Right renal pelvis (tissue), 4 donors: ENCODE measurements around the gene KCNH6. TPM values are rescaled to one million over a fixed set of nuclear protein-coding genes. Genes with fewer than 3 reads are reported as not detected.

ENCODE experiments used
- DNase-seq, 4 donors: peaks; one replicate each; pipeline ENCODE4 v3.0.0-alpha.2; 2013; ENCODE audit warnings: low read depth in 4 of 4, low spot score in 3 of 4, missing footprints in 1 of 4
- polyA plus RNA-seq, 4 donors: library from polyadenylated mRNA; unstranded; fragments of 120-200 nt; gene quantifications; one replicate each; pipeline ENCODE4 v1.2.1, GENCODE V29; 2013; ENCODE audit not compliant: insufficient read length in 4 of 4

The KCNH6 gene, protein sequence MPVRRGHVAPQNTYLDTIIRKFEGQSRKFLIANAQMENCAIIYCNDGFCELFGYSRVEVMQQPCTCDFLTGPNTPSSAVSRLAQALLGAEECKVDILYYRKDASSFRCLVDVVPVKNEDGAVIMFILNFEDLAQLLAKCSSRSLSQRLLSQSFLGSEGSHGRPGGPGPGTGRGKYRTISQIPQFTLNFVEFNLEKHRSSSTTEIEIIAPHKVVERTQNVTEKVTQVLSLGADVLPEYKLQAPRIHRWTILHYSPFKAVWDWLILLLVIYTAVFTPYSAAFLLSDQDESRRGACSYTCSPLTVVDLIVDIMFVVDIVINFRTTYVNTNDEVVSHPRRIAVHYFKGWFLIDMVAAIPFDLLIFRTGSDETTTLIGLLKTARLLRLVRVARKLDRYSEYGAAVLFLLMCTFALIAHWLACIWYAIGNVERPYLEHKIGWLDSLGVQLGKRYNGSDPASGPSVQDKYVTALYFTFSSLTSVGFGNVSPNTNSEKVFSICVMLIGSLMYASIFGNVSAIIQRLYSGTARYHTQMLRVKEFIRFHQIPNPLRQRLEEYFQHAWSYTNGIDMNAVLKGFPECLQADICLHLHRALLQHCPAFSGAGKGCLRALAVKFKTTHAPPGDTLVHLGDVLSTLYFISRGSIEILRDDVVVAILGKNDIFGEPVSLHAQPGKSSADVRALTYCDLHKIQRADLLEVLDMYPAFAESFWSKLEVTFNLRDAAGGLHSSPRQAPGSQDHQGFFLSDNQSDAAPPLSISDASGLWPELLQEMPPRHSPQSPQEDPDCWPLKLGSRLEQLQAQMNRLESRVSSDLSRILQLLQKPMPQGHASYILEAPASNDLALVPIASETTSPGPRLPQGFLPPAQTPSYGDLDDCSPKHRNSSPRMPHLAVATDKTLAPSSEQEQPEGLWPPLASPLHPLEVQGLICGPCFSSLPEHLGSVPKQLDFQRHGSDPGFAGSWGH
- polyA plus RNA-seq, result 1 to 10 TPM; 1.4 to 2.2 (median 2.0) TPM

DNA sequence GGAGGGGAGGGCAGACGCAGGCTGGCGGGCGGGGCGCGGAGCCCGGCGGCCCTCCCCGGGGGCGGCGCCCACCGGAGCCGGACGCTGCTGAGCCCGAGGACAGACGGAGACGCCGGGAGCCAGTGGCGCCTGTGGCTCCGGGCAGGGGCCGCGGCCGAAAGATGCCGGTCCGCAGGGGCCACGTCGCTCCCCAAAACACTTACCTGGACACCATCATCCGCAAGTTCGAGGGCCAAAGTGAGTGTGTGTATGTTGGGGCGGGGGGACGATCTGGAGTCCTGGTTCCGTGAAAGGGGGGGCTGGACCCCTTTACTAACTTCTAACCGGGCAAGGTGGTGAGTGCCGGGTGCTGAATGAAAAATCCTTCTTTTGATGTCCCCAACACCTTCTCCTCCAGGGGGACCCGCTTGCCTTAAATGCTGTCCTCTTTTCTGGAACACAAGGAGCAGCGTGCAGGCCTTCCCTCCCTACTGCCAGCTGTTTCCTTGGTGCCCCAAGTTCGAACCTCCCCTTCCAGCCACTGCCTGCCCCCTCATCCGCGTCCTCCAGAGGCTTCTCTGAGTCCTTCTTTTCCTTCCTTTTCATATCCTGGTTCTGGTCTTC lies at the start of gene KCNH6:
Gene KCNH6 (plus strand): TSS at position 106 of the 603 bp plus-strand sequence. CDS start 56 bp downstream, at position 162.
- DNase-seq, result no peak

DNA sequence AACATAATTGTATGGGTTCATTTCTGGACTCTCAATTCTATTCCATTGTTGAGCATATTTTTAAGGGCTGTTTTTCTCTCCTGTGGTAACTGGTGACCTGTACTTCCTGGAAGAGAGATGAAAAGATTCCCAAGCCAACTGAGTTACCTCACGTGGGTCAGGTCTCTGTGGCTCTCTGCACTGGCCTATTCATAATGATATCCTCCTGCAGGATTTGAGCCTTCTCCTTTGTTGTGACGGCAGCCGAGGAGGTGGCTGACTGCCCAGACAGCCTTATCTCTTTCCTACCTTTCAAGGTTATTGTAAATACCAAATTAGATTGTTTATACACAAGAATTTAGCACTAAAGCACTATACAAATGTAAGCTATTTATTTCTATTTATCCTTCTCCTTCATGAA lies 49.0 kb upstream of the KCNH6 start:
- DNase-seq, result no peak

DNA sequence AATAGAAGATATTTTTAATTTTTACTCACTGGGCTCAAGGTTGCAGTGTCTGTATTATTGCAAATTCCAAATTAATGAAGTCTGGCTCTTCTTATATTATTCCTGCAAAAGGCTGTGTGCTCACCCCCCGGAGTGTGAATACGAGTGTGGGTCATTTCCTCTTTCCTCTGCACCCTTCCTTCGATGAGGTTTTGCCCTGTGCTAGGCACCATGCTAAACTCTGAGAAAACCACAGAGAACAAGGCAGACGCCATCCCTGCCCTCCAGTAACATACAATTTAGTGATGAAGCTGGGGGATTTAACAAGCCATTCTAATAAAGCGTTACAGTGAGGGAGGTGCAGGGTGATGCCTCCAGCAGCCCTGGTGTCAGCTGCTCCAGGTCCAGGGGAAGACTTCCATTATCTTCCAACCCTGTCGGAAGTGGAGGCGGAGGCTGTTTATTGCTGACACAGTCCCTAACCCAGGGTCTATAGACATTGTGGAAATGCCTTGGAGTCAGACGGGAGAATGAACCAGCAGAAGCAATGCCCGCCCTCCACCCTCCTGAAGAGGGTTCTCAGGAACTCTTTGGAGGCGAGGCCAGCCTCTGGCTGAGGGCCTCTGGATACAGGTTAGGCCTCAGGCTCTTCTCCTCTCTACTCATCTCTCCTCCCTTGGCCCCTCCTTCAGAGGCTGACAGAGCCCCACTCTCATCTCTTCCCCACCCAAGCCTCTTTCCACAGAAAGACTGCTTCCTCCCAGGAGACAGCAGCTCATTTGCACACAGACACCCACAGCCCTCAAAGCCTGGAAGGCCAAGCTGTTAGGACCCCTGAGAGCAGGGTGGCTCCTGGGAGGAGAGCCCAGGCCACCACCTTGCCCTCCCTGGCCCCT lies 48.3 kb upstream of the KCNH6 start:
- no peak for DNase-seq

DNA sequence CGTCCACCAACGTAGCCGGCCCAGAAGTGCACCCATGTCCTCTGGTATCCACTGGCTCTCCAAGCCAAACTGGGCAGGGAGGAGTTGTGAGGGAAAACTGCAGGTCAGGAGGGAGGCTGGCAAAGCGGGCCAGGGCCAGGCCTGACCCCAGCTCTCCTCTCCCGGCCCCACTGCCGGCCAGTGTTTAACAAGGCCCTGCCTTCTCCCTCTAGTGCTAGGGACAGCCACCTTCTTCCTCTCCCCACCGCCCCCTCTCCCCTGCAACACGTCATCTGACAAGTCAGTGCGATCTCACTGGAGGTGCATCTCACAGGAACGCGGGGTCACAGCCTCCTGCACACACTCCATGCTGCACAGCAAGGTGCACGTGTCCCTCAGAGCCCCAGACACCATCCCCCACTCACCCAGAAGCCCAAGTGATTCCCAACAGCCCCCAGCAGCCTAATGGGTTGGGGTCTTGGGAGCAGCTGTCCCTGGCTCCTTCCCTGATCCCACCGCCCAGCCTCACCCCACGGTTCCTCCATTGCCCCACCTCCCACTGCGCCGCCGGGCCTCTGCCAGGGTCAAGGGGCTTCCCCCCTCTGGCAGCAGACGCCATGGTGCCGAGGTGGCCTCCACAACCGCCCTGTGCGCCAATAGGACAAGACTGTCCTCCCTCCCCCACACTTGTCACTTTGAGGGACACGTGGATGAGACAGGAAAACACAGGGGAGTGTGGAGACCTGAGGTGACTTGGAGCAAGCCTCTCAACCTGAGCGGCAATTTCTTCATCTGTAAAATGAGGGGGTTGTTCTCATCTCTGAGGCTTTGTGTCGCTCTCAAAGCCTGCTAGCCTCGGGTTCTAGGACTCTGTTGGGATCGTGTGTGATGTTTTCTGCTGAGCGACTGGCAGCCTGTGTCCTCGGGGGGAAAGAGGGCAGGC lies 47.4 kb upstream of the KCNH6 start:
- DNase-seq, result no peak

DNA sequence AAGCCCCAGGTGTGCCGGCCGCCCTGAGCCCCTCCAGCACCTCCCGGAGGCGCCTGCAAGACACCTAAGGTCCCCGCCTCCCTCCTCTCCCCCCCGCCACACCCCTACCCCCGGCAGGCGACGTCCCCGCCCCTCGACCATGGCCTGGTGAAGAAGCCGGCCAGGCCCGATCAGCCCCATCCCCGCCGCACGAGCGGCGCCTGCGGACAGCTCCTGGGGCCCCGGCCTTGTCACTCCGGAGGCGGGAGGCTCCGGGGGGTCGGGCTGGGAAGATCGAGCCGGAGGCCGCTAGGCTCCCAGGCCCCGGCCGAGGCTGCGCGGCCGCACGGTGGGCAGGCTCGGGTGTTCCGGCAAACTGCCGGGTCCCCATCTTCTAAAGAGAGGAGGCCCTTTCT lies 46.7 kb upstream of the KCNH6 start:
- DNase-seq, result no peak

- DNase-seq, result no peak
Observed at GRCh38 chr17:63476854-63477479, 46.2 kb upstream of the KCNH6 start, which contains the start of gene ACE. ACE (plus strand) TSS chr17:63477061; CDS start chr17:63477095, 34 bp downstream.

DNA sequence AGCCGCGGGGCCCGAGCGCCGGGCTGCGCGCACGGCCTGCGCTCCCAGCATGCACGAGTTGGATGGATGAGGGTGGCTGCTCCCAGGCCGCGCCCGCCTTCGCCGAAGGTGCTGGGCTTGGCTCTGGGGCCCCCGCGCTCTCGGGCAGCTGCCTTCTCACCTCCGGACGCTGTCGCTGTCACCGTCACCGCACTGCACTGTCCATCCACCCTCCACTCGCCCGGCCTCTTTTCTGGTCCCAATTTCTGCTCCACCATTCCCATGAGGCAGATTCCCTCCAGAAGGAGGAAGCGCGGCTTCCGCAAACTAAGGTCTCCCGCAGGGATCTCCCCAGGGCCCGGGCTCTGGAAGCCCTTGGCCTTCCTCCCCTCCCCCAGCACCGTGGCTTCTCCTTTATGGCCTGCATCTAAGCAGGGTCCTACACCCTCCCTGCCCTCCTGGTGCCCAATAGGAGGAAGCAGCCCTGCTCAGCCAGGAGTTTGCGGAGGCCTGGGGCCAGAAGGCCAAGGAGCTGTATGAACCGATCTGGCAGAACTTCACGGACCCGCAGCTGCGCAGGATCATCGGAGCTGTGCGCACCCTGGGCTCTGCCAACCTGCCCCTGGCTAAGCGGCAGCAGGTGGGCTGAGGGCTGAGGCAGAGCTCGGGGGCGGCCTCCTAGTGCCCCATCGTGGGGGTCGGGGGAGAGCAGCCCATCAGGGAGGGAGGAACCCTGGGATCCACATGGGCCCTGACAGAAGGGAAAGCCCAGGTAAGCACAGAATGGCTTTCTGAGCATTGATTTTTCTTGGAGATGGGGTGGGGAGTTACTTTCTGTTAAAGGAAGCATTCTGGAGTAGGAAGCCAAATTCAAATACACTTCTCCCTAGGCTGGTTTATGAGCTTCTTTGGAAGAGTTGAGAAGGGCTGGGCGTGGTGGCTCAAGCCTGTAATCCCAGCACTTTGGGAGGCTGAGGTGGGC lies 45.4 kb upstream of the KCNH6 start:
- DNase-seq, result no peak

GRCh38 chr17:63478814-63479494 lies 44.2 kb upstream of the KCNH6 start:
- no peak for DNase-seq

- DNase-seq, result no peak
Observed at GRCh38 chr17:63479495-63480184, 43.5 kb upstream of the KCNH6 start.

- no peak for DNase-seq
Observed at GRCh38 chr17:63480192-63480784, 42.9 kb upstream of the KCNH6 start.

DNA sequence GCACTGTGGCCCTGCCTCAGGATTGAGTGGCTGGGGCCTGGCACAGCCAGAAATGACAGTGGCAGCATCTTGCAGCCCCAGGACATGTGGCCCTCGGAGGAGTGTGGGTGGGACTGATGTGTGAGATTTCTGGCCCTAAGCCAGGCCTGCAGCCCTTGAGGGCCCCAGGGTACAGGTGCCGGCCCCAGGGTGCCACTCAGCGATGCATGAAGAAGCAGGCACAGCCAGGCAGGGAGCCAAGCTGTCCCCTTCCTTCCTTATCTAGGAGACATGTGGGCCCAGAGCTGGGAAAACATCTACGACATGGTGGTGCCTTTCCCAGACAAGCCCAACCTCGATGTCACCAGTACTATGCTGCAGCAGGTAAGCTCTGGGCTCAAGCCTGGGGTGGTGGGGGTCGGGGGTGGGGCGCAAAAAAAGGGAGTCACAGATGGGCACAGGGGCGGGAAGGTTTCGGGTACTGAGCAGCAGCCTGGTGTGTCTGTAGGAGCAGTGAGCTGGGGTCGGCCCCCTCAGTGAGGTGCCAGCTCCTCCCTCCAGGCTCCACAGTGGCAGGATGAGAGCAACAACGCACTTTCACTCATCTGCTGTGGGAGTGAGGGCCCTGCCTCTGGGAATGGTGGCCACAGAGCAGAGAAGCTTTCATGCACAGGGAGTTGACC lies 42.2 kb upstream of the KCNH6 start:
- DNase-seq, result no peak

DNA sequence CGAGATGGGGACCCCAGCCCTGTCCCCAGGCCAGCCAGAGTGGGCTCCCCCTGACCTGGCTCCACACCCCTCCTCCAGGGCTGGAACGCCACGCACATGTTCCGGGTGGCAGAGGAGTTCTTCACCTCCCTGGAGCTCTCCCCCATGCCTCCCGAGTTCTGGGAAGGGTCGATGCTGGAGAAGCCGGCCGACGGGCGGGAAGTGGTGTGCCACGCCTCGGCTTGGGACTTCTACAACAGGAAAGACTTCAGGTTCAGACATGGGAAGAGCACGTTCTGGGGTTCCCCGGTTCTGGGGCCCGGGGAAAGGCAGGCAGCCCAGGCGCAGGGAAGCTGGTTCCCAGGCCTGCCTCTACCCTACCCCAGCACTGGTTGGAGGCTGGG lies 41.7 kb upstream of the KCNH6 start:
- DNase-seq, result no peak

DNA sequence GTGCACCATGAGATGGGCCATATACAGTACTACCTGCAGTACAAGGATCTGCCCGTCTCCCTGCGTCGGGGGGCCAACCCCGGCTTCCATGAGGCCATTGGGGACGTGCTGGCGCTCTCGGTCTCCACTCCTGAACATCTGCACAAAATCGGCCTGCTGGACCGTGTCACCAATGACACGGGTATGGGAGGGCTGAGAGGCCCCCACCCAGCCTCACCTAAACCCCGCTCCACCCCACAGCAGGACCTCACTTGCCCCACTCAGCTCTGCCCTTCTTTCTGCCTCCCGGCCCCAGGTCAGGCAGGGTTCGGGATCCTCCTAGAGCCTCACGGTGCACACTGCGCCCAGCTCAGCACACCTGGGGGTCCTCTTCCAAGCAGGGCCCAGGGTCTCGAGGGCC lies 40.6 kb upstream of the KCNH6 start:
- DNase-seq, result no peak

DNA sequence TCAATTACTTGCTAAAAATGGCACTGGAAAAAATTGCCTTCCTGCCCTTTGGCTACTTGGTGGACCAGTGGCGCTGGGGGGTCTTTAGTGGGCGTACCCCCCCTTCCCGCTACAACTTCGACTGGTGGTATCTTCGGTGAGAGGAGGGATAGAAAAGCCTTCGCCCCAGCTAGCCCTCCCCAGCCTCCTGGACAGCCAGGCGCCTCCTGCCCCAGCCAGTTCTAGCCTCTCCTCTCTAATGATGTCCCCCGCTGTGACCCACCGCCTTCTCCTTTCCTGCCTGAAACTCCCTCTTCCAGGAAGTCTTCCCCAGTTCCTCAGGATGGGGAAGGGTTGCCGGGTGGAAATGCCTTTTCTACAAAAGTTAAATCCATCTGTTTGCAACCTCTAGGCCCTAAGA lies 40.1 kb upstream of the KCNH6 start:
- DNase-seq, result no peak
